Upper lobe of left lung (tissue), 6 donors: ENCODE measurements around the gene FOXD2. TPM values are rescaled to one million over a fixed set of nuclear protein-coding genes. Genes with fewer than 3 reads are reported as not detected.

Experiments used
- ATAC-seq, 2 donors: fragments of 200-7000 bp; cut with Tn5 transposase; one replicate each; pipeline ENCODE4 v1.9.1; 2022; ENCODE audit warnings: mild to moderate bottlenecking in 2 of 2, moderate library complexity in 2 of 2; ENCODE audit not compliant: low FRiP score in 2 of 2
- DNase-seq, 2 donors: peaks; one replicate each; pipeline ENCODE4 v3.0.0-alpha.2; 2019 to 2020
- H3K27ac ChIP-seq, 4 donors: fragments of 200-600 bp; sonication (generic); one replicate each; pipeline ENCODE4 v1.5.1; 2016 to 2019
- H3K27me3 ChIP-seq, 4 donors: fragments of 200-600 bp; sonication (generic); one replicate each; pipeline ENCODE4 v1.5.1; 2017 to 2019
- H3K36me3 ChIP-seq, 4 donors: fragments of 200-600 bp; sonication (generic); one replicate each; pipeline ENCODE4 v1.5.1; 2016 to 2019
- H3K4me1 ChIP-seq, 4 donors: fragments of 200-600 bp; sonication (generic); one replicate each; pipeline ENCODE4 v1.5.1; 2018 to 2019
- H3K4me3 ChIP-seq, 4 donors: fragments of 200-600 bp; sonication (generic); one replicate each; pipeline ENCODE4 v1.5.1; 2017 to 2019; ENCODE audit warnings: mild to moderate bottlenecking in 2 of 4, moderate library complexity in 1 of 4
- H3K9me3 ChIP-seq, 4 donors: fragments of 200-600 bp; sonication (generic); one replicate each; pipeline ENCODE4 v1.5.1; 2018 to 2019
- EP300 ChIP-seq, 4 donors: sonication (generic); formaldehyde crosslinking; IDR thresholded peaks; one replicate each; pipeline ENCODE4 v1.5.1; 2017; ENCODE audit warnings: antibody characterized with exemption in 4 of 4, control low read depth in 2 of 4
- POLR2A ChIP-seq, 4 donors: fragments of 450-650 bp; IDR thresholded peaks; one replicate each; pipeline ENCODE4 v1.5.1; 2016 to 2017; ENCODE audit warnings: antibody characterized with exemption in 4 of 4, mild to moderate bottlenecking in 2 of 4
- POLR2AphosphoS5 ChIP-seq, 2 donors: sonication (generic); formaldehyde crosslinking; IDR thresholded peaks; one replicate each; pipeline ENCODE4 v1.5.1; 2017; ENCODE audit warnings: antibody characterized with exemption in 2 of 2
- WGBS, 2 donors: methylation state at CpG; one replicate each; pipeline ENCODE4 v1.1.5; 2017 to 2018; 5-methylcytosine and 5-hydroxymethylcytosine counted together
- total RNA-seq, 6 donors: library from RNA; depleted of rRNA in 4 of 6; stranded (reverse); fragments of >200 nt in 4 of 6; gene quantifications; one replicate each; pipeline versions ENCODE4 v1.1.0 to v1.2.1, GENCODE V29; 2016 to 2021
- TF ChIP-seq, protein P1 (sequence below), 6 experiments: fragments of 450-650 bp in 4 of 6; fragments of 200-600 bp in 2 of 6; sonication (generic) in 2 of 6; IDR thresholded peaks; one replicate each; pipeline ENCODE4 v1.5.1; 2016 to 2019; ENCODE audit warnings: antibody characterized with exemption in 6 of 6
- donor health status: DM: no; HTN: no; CAD: no; lungs with moderate emphysema.
- donor health status: DM: no; HTN: yes; CAD: no; lungs with severe emphysema.

The FOXD2 gene
- total RNA-seq, 6 donors from 2014 or later: under 0.01 to 0.69 (median 0.40) TPM

- Histone ChIP-seq H3K9me3 (no peaks in the 10 kb centered on the region), H3K4me1 (peaks cover 26 to 51% (median 43%) of the 10 kb centered on the region in 4 donors), H3K4me3 (peak overlapping the region in 2 of 4 donors; percentile 12 to 13), H3K36me3 (no peaks in the 10 kb centered on the region), H3K27ac (no peak overlapping the region), H3K27me3 (peaks cover 0 to 23% (median 14%) of the 10 kb centered on the region in 4 donors)
- TF ChIP-seq EP300 (IDR thresholded peaks at IDR 0.05): no peak
- TF ChIP-seq, protein P1, sequence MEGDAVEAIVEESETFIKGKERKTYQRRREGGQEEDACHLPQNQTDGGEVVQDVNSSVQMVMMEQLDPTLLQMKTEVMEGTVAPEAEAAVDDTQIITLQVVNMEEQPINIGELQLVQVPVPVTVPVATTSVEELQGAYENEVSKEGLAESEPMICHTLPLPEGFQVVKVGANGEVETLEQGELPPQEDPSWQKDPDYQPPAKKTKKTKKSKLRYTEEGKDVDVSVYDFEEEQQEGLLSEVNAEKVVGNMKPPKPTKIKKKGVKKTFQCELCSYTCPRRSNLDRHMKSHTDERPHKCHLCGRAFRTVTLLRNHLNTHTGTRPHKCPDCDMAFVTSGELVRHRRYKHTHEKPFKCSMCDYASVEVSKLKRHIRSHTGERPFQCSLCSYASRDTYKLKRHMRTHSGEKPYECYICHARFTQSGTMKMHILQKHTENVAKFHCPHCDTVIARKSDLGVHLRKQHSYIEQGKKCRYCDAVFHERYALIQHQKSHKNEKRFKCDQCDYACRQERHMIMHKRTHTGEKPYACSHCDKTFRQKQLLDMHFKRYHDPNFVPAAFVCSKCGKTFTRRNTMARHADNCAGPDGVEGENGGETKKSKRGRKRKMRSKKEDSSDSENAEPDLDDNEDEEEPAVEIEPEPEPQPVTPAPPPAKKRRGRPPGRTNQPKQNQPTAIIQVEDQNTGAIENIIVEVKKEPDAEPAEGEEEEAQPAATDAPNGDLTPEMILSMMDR (IDR thresholded peaks at IDR 0.05): peak; percentile 36 to 75 (median 62)
- DNase-seq (peak in 1 of 2 donors; percentile 58), ATAC-seq (peak; percentile 59 to 76)
- WGBS, 2 donors: 22 to 26% methylated on average over 26 to 32 of the region's 32 CpGs
Observed at GRCh38 chr1:47432071-47433036, 5.5 kb upstream of the FOXD2 start.

DNA sequence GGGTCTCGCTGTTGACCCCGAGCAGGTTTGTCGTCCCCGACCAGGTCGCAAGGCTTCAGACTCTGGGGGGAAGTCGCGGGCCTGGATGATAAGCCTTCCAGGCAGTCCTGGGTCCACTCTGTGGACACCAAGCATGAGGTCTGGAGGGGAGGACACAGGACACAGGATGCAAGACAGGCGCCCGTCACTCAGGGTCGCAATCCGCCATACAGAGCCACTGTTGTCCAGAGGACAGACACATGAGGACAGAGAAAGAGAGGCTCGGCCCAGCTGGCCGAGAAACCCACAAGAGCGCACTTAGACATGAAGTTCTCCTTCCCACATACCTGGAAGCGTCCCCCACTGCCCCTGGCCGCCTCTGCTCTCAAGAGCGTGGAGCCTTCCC is 4.8 kb upstream of the FOXD2 start:
- no peaks in the 10 kb centered on the region for H3K36me3 ChIP-seq
- DNase-seq: no peak
- no peak for ATAC-seq
- no peak overlapping the region for H3K27ac ChIP-seq
- WGBS, 2 donors: 51 to 53% methylated on average over 13 to 17 of the region's 17 CpGs
- peaks cover 0 to 26% (median 15%) of the 10 kb centered on the region in 4 donors for H3K27me3 ChIP-seq
- H3K9me3 ChIP-seq: no peaks in the 10 kb centered on the region
- peak overlapping the region in 1 of 4 donors; percentile 12 for H3K4me3 ChIP-seq
- H3K4me1 ChIP-seq: peaks cover 26 to 54% (median 45%) of the 10 kb centered on the region in 4 donors
- TF ChIP-seq EP300 (IDR thresholded peaks at IDR 0.05): no peak
- TF ChIP-seq POLR2A (IDR thresholded peaks at IDR 0.05): no peak
- TF ChIP-seq POLR2AphosphoS5 (IDR thresholded peaks at IDR 0.05): no peak
- TF ChIP-seq, protein P1 (IDR thresholded peaks at IDR 0.05): no peak

DNA sequence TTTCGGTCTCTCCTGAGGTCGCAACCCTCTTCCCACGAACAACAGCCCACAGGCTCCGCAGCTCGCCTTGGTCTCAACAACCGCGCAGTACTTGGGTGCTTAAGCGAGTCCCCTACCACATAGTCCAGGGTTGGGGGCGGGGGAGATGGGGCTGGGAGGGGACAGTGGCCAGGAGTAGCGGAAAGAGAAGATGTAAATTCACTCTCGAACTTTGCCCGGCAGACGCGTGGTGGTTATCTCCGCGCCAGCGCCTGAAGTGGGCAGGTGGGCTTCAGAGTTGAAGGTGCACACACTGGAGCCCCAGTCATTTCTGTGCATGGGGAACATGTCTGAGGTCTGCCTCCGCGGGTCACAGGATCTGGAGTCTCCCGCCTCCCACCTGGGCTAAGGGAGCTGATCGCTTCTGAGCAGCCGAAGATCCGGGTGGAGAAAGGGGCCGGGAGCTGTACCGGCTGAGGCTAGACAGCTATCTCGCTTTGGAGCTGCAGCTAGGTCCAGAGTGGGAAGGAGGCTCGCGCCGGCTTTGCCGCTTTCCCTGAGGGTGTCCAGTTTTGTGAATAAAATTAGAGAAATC is 4.3 kb upstream of the FOXD2 start:
- peaks cover 0 to 30% (median 17%) of the 10 kb centered on the region in 4 donors for H3K27me3 ChIP-seq
- DNase-seq: no peak
- peak overlapping the region in 2 of 4 donors; percentile 3 to 13 for H3K4me3 ChIP-seq
- 38 to 41% methylated on average over 12 to 30 of the region's 30 CpGs for WGBS, 2 donors
- TF ChIP-seq POLR2AphosphoS5 (IDR thresholded peaks at IDR 0.05) (no peak), EP300 (IDR thresholded peaks at IDR 0.05) (no peak), POLR2A (IDR thresholded peaks at IDR 0.05) (no peak)
- TF ChIP-seq, protein P1 (IDR thresholded peaks at IDR 0.05): no peak
- ATAC-seq: no peak
- H3K9me3 ChIP-seq: no peaks in the 10 kb centered on the region
- H3K27ac ChIP-seq: no peak overlapping the region
- H3K36me3 ChIP-seq: no peaks in the 10 kb centered on the region
- H3K4me1 ChIP-seq: peaks cover 28 to 60% (median 48%) of the 10 kb centered on the region in 4 donors

DNA sequence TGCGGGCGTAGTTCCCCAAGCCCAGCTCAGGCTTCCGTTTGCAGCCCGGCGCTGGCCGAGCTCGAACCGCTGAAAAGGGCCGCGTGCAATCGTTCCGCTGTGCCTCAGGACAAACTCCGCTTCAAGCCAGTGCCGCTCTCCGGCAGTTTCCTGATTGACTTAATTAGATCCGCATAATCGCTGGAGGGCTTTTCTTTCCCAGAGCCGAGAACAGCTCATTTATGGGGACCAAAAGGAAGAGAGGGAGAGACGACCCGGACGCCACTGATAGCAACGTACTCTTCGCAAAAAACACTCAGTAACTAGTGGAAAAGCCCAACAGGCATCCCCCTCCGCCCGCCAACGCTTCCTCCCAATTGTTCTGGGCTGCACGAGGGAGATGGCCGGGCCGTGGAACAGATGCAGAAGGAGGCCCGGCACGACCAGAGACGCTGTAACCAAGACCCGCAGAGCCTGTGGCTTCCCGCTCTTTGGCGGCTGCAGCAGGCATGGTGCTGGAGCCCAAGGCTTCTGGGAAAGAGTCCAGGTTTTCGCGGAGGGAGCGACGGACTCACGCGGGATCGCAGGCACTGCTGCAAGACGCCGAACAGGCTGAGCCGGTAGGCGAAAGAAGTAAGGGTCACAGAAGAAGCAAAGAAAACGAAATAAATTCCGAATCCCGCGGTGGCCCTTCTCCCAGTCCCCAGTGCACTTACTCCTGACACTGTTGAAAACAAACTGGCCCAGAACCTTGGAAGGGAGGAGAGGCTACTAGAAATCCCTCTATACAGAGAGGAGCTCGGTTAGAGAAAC is 3.6 kb upstream of the FOXD2 start:
- 15 to 25% methylated on average over 38 to 51 of the region's 51 CpGs for WGBS, 2 donors
- peaks cover 34 to 66% (median 53%) of the 10 kb centered on the region in 4 donors for H3K4me1 ChIP-seq
- H3K36me3 ChIP-seq: no peaks in the 10 kb centered on the region
- peaks cover 2 to 37% (median 24%) of the 10 kb centered on the region in 4 donors for H3K27me3 ChIP-seq
- DNase-seq (peak; percentile 54 to 74), ATAC-seq (no peak)
- no peak for TF ChIP-seq POLR2A (IDR thresholded peaks at IDR 0.05)
- no peaks in the 10 kb centered on the region for H3K9me3 ChIP-seq
- no peak overlapping the region for H3K27ac ChIP-seq
- peak overlapping the region in 2 of 4 donors; percentile 3 to 13 for H3K4me3 ChIP-seq
